ENCODE data around the gene CPNE7. TPM values are rescaled to one million over a fixed set of nuclear protein-coding genes. Genes with fewer than 3 reads are reported as not detected.

The CPNE7 gene
- polyA plus RNA-seq, 4 donors: 0.22 to 20.3 (median 7.9) TPM

- FAIRE-seq (no peak), DNase-seq (no peak)
- 78 to 85% (median 83%) methylated on average over 11 to 12 of the region's 12 CpGs for WGBS, 3 donors
- H3K27ac ChIP-seq (ENCODE audit: low read depth in 1 of 3, low read length in 2 of 3): no peak overlapping the region
- peaks cover 2 to 44% (median 9%) of the 10 kb centered on the region in 3 donors for H3K36me3 ChIP-seq (ENCODE audit: control insufficient read depth in 3 of 3, insufficient read depth in 2 of 3, low read depth in 1 of 3, low read length in 3 of 3)
- H3K4me3 ChIP-seq (ENCODE audit: low read depth in 1 of 3, low read length in 3 of 3): no peak overlapping the region
- H3K9me3 ChIP-seq (ENCODE audit: control insufficient read depth in 2 of 2, insufficient read depth in 1 of 2, low read depth in 1 of 2, low read length in 1 of 2): no peaks in the 10 kb centered on the region
- peaks cover 0 to 23% (median 2%) of the 10 kb centered on the region in 3 donors for H3K4me1 ChIP-seq (ENCODE audit: control insufficient read depth in 3 of 3, insufficient read depth in 2 of 3, low read depth in 1 of 3, low read length in 2 of 3)
- no peaks in the 10 kb centered on the region for H3K27me3 ChIP-seq (ENCODE audit: control insufficient read depth in 3 of 3, insufficient read depth in 3 of 3, low read length in 3 of 3)
Observed at GRCh38 chr16:89636663-89637062, 61.1 kb downstream of the CPNE7 start.

- no peak for DNase-seq
- Histone ChIP-seq H3K27ac (ENCODE audit: low read depth in 1 of 3, low read length in 2 of 3) (no peak overlapping the region), H3K9me3 (ENCODE audit: control insufficient read depth in 2 of 2, insufficient read depth in 1 of 2, low read depth in 1 of 2, low read length in 1 of 2) (no peaks in the 10 kb centered on the region), H3K4me1 (ENCODE audit: control insufficient read depth in 3 of 3, insufficient read depth in 2 of 3, low read depth in 1 of 3, low read length in 2 of 3) (peaks cover 0 to 17% (median 2%) of the 10 kb centered on the region in 3 donors), H3K4me3 (ENCODE audit: low read depth in 1 of 3, low read length in 3 of 3) (no peak overlapping the region), H3K27me3 (ENCODE audit: control insufficient read depth in 3 of 3, insufficient read depth in 3 of 3, low read length in 3 of 3) (no peaks in the 10 kb centered on the region), H3K36me3 (ENCODE audit: control insufficient read depth in 3 of 3, insufficient read depth in 2 of 3, low read depth in 1 of 3, low read length in 3 of 3) (peaks cover 2 to 44% (median 9%) of the 10 kb centered on the region in 3 donors)
- 74 to 81% (median 76%) methylated on average over 10 of the region's 10 CpGs for WGBS, 3 donors
- no peak for FAIRE-seq
Observed at GRCh38 chr16:89637379-89637778, 61.8 kb downstream of the CPNE7 start.

GRCh38 chr16:89638455-89638854 is 62.9 kb downstream of the CPNE7 start:
- Histone ChIP-seq H3K4me1 (ENCODE audit: control insufficient read depth in 3 of 3, insufficient read depth in 2 of 3, low read depth in 1 of 3, low read length in 2 of 3) (peaks cover 0 to 6% (median 2%) of the 10 kb centered on the region in 3 donors), H3K27me3 (ENCODE audit: control insufficient read depth in 3 of 3, insufficient read depth in 3 of 3, low read length in 3 of 3) (no peaks in the 10 kb centered on the region), H3K4me3 (ENCODE audit: low read depth in 1 of 3, low read length in 3 of 3) (no peak overlapping the region), H3K36me3 (ENCODE audit: control insufficient read depth in 3 of 3, insufficient read depth in 2 of 3, low read depth in 1 of 3, low read length in 3 of 3) (peaks cover 2 to 43% (median 9%) of the 10 kb centered on the region in 3 donors), H3K9me3 (ENCODE audit: control insufficient read depth in 2 of 2, insufficient read depth in 1 of 2, low read depth in 1 of 2, low read length in 1 of 2) (no peaks in the 10 kb centered on the region), H3K27ac (ENCODE audit: low read depth in 1 of 3, low read length in 2 of 3) (no peak overlapping the region)
- WGBS, 3 donors: 73 to 75% (median 74%) methylated on average over 8 to 10 of the region's 10 CpGs
- FAIRE-seq (no peak), DNase-seq (no peak)

GRCh38 chr16:89639385-89639784 is 63.8 kb downstream of the CPNE7 start:
- H3K27me3 ChIP-seq (ENCODE audit: control insufficient read depth in 3 of 3, insufficient read depth in 3 of 3, low read length in 3 of 3): no peaks in the 10 kb centered on the region
- H3K27ac ChIP-seq (ENCODE audit: low read depth in 1 of 3, low read length in 2 of 3): no peak overlapping the region
- H3K4me3 ChIP-seq (ENCODE audit: low read depth in 1 of 3, low read length in 3 of 3): no peak overlapping the region
- FAIRE-seq (no peak), DNase-seq (no peak)
- WGBS, 3 donors: 40 to 71% (median 55%) methylated on average over 5 to 6 of the region's 6 CpGs
- H3K9me3 ChIP-seq (ENCODE audit: control insufficient read depth in 2 of 2, insufficient read depth in 1 of 2, low read depth in 1 of 2, low read length in 1 of 2): no peaks in the 10 kb centered on the region
- peaks cover 0 to 3% (median 0%) of the 10 kb centered on the region in 3 donors for H3K4me1 ChIP-seq (ENCODE audit: control insufficient read depth in 3 of 3, insufficient read depth in 2 of 3, low read depth in 1 of 3, low read length in 2 of 3)
- H3K36me3 ChIP-seq (ENCODE audit: control insufficient read depth in 3 of 3, insufficient read depth in 2 of 3, low read depth in 1 of 3, low read length in 3 of 3): peaks cover 2 to 46% (median 9%) of the 10 kb centered on the region in 3 donors

- no peak overlapping the region for H3K27ac ChIP-seq (ENCODE audit: low read depth in 1 of 3, low read length in 2 of 3)
- H3K9me3 ChIP-seq (ENCODE audit: control insufficient read depth in 2 of 2, insufficient read depth in 1 of 2, low read depth in 1 of 2, low read length in 1 of 2): no peaks in the 10 kb centered on the region
- WGBS, 3 donors: 34 to 80% (median 44%) methylated on average over 14 of the region's 14 CpGs
- peaks cover 0 to 3% (median 0%) of the 10 kb centered on the region in 3 donors for H3K4me1 ChIP-seq (ENCODE audit: control insufficient read depth in 3 of 3, insufficient read depth in 2 of 3, low read depth in 1 of 3, low read length in 2 of 3)
- no peak overlapping the region for H3K4me3 ChIP-seq (ENCODE audit: low read depth in 1 of 3, low read length in 3 of 3)
- peaks cover 14 to 57% (median 18%) of the 10 kb centered on the region in 3 donors for H3K36me3 ChIP-seq (ENCODE audit: control insufficient read depth in 3 of 3, insufficient read depth in 2 of 3, low read depth in 1 of 3, low read length in 3 of 3)
- H3K27me3 ChIP-seq (ENCODE audit: control insufficient read depth in 3 of 3, insufficient read depth in 3 of 3, low read length in 3 of 3): no peaks in the 10 kb centered on the region
- DNase-seq (no peak), FAIRE-seq (no peak)
Observed at GRCh38 chr16:89641458-89642119, 66.0 kb downstream of the CPNE7 start.

- peaks cover 18 to 56% (median 20%) of the 10 kb centered on the region in 3 donors for H3K36me3 ChIP-seq (ENCODE audit: control insufficient read depth in 3 of 3, insufficient read depth in 2 of 3, low read depth in 1 of 3, low read length in 3 of 3)
- peaks cover 0 to 3% (median 0%) of the 10 kb centered on the region in 3 donors for H3K4me1 ChIP-seq (ENCODE audit: control insufficient read depth in 3 of 3, insufficient read depth in 2 of 3, low read depth in 1 of 3, low read length in 2 of 3)
- FAIRE-seq (no peak), DNase-seq (no peak)
- no peak overlapping the region for H3K4me3 ChIP-seq (ENCODE audit: low read depth in 1 of 3, low read length in 3 of 3)
- no peaks in the 10 kb centered on the region for H3K9me3 ChIP-seq (ENCODE audit: control insufficient read depth in 2 of 2, insufficient read depth in 1 of 2, low read depth in 1 of 2, low read length in 1 of 2)
- H3K27me3 ChIP-seq (ENCODE audit: control insufficient read depth in 3 of 3, insufficient read depth in 3 of 3, low read length in 3 of 3): no peaks in the 10 kb centered on the region
- H3K27ac ChIP-seq (ENCODE audit: low read depth in 1 of 3, low read length in 2 of 3): no peak overlapping the region
- 65 to 82% (median 81%) methylated on average over 13 of the region's 13 CpGs for WGBS, 3 donors
Observed at GRCh38 chr16:89642574-89642973, 67.0 kb downstream of the CPNE7 start.

- H3K27ac ChIP-seq (ENCODE audit: low read depth in 1 of 3, low read length in 2 of 3): no peak overlapping the region
- FAIRE-seq: no peak
- peaks cover 0 to 3% (median 0%) of the 10 kb centered on the region in 3 donors for H3K4me1 ChIP-seq (ENCODE audit: control insufficient read depth in 3 of 3, insufficient read depth in 2 of 3, low read depth in 1 of 3, low read length in 2 of 3)
- no peak for DNase-seq
- no peaks in the 10 kb centered on the region for H3K9me3 ChIP-seq (ENCODE audit: control insufficient read depth in 2 of 2, insufficient read depth in 1 of 2, low read depth in 1 of 2, low read length in 1 of 2)
- H3K27me3 ChIP-seq (ENCODE audit: control insufficient read depth in 3 of 3, insufficient read depth in 3 of 3, low read length in 3 of 3): no peaks in the 10 kb centered on the region
- H3K36me3 ChIP-seq (ENCODE audit: control insufficient read depth in 3 of 3, insufficient read depth in 2 of 3, low read depth in 1 of 3, low read length in 3 of 3): peaks cover 17 to 57% (median 20%) of the 10 kb centered on the region in 3 donors
- H3K4me3 ChIP-seq (ENCODE audit: low read depth in 1 of 3, low read length in 3 of 3): no peak overlapping the region
- 69 to 76% (median 69%) methylated on average over 14 of the region's 14 CpGs for WGBS, 3 donors
Observed at GRCh38 chr16:89643769-89644300, 68.3 kb downstream of the CPNE7 start.

- Histone ChIP-seq H3K36me3 (ENCODE audit: control insufficient read depth in 3 of 3, insufficient read depth in 2 of 3, low read depth in 1 of 3, low read length in 3 of 3) (peaks cover 17 to 64% (median 23%) of the 10 kb centered on the region in 3 donors), H3K27ac (ENCODE audit: low read depth in 1 of 3, low read length in 2 of 3) (no peak overlapping the region), H3K4me1 (ENCODE audit: control insufficient read depth in 3 of 3, insufficient read depth in 2 of 3, low read depth in 1 of 3, low read length in 2 of 3) (peaks cover 0 to 3% (median 0%) of the 10 kb centered on the region in 3 donors), H3K4me3 (ENCODE audit: low read depth in 1 of 3, low read length in 3 of 3) (no peak overlapping the region), H3K27me3 (ENCODE audit: control insufficient read depth in 3 of 3, insufficient read depth in 3 of 3, low read length in 3 of 3) (no peaks in the 10 kb centered on the region), H3K9me3 (ENCODE audit: control insufficient read depth in 2 of 2, insufficient read depth in 1 of 2, low read depth in 1 of 2, low read length in 1 of 2) (no peaks in the 10 kb centered on the region)
- 65 to 85% (median 81%) methylated on average over 11 of the region's 11 CpGs for WGBS, 3 donors
- FAIRE-seq (no peak), DNase-seq (no peak)
Observed at GRCh38 chr16:89645122-89645521, 69.6 kb downstream of the CPNE7 start.
